ENCODE measurements around the gene UIMC1.

DNA sequence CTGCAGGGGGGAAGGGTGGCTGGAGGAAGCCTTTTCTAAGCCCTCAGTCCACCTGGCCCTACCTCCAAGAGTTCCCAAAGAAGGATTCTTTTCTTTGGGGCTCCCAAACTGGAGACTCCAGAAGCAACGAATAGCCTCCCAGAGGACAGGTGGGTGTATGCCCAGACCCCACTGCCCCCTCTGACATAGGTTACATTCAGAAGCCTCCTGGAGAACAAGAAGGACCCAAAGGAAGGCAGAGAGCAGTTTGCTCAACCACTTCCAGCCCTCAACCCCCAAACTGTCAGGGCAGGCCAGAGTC is 117.8 kb downstream of the UIMC1 start:
- TF ChIP-seq, protein P1, sequence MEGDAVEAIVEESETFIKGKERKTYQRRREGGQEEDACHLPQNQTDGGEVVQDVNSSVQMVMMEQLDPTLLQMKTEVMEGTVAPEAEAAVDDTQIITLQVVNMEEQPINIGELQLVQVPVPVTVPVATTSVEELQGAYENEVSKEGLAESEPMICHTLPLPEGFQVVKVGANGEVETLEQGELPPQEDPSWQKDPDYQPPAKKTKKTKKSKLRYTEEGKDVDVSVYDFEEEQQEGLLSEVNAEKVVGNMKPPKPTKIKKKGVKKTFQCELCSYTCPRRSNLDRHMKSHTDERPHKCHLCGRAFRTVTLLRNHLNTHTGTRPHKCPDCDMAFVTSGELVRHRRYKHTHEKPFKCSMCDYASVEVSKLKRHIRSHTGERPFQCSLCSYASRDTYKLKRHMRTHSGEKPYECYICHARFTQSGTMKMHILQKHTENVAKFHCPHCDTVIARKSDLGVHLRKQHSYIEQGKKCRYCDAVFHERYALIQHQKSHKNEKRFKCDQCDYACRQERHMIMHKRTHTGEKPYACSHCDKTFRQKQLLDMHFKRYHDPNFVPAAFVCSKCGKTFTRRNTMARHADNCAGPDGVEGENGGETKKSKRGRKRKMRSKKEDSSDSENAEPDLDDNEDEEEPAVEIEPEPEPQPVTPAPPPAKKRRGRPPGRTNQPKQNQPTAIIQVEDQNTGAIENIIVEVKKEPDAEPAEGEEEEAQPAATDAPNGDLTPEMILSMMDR (IDR thresholded peaks at IDR 0.05): no peak
- TF ChIP-seq POLR2A (IDR thresholded peaks at IDR 0.05): no peak

Measured in lower leg skin (tissue), 3 donors.